GM06990 (cell line): Measurements from ENCODE around the gene PDE3B.
"Not testable (repeated sequence)": the region's sequence is repeated elsewhere in the genome, so short reads cannot be mapped to it uniquely, and the experiment has no call there.

Experiments used
- DNase-seq: peaks from one replicate; pipeline ENCODE4 v3.0.0-alpha.2; 2011; ENCODE audit not compliant: insufficient read length; ENCODE audit errors: extremely low read depth
- H3K27me3 ChIP-seq: replicated peaks from 2 replicates; pipeline ENCODE4 v1.6.0; 2011; ENCODE audit warnings: low read length; ENCODE audit not compliant: control insufficient read depth, insufficient read depth
- H3K36me3 ChIP-seq: 2 replicates; pipeline ENCODE4 v1.5.1; 2011; ENCODE audit warnings: low read length; ENCODE audit not compliant: control insufficient read depth, insufficient read depth
- H3K4me3 ChIP-seq: replicated peaks from 2 replicates; pipeline ENCODE4 v1.5.1; 2011; ENCODE audit warnings: low read depth, mild to moderate bottlenecking, control low read depth, low read length
- TF ChIP-seq, protein P1 (sequence below): IDR thresholded peaks from 2 replicates; pipeline ENCODE4 v1.5.1; 2011; ENCODE audit warnings: low read length, control low read depth, mild to moderate bottlenecking, inconsistent platforms; ENCODE audit not compliant: insufficient read depth, poor library complexity, severe bottlenecking

The PDE3B gene

DNA sequence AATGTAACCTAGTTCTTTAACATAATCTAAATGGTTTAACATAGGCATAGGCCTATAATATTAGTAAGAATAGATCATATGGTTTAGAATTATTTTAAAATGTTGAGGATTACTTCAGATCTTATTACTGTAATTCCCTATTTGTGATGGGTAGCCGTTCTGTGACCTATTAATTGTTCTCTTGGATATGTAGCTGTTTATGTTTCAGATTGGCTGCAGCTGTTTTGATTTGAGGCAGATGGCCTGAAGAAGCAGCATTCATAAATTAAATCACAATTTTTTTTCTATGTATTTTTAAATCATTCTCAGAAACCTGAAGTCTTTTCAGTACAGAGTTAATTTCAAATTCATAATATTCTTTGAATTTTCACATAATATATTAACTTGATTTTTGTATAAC lies 104.5 kb downstream of the PDE3B start:
- Histone ChIP-seq H3K27me3 (no peaks in the 10 kb centered on the region), H3K4me3 (no peak overlapping the region), H3K36me3 (no peaks in the 10 kb centered on the region)
- TF ChIP-seq, protein P1, sequence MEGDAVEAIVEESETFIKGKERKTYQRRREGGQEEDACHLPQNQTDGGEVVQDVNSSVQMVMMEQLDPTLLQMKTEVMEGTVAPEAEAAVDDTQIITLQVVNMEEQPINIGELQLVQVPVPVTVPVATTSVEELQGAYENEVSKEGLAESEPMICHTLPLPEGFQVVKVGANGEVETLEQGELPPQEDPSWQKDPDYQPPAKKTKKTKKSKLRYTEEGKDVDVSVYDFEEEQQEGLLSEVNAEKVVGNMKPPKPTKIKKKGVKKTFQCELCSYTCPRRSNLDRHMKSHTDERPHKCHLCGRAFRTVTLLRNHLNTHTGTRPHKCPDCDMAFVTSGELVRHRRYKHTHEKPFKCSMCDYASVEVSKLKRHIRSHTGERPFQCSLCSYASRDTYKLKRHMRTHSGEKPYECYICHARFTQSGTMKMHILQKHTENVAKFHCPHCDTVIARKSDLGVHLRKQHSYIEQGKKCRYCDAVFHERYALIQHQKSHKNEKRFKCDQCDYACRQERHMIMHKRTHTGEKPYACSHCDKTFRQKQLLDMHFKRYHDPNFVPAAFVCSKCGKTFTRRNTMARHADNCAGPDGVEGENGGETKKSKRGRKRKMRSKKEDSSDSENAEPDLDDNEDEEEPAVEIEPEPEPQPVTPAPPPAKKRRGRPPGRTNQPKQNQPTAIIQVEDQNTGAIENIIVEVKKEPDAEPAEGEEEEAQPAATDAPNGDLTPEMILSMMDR = no peak
- no peak for DNase-seq

DNA sequence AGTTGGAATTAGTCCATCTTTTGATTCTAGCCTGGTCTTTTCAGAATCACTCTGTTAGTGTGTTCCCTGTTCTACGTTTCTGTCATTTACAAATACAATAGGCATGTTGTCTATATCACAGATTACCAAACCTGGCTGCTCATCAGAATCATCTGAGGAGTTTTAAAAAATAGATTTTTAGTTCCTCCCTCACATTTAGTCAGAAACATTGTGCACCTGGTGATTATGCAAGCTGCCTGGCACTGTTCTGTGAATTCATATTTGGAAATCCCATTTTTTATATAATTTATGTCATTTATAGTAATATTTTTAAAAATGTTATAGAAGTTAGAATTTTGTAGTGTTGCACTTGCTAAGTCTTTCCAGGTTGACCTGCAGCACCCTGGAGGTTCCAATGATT lies 107.3 kb downstream of the PDE3B start:
- TF ChIP-seq, protein P1 = no peak
- no peak overlapping the region for H3K4me3 ChIP-seq
- H3K36me3 ChIP-seq = no peaks in the 10 kb centered on the region
- DNase-seq = no peak
- no peaks in the 10 kb centered on the region for H3K27me3 ChIP-seq

DNA sequence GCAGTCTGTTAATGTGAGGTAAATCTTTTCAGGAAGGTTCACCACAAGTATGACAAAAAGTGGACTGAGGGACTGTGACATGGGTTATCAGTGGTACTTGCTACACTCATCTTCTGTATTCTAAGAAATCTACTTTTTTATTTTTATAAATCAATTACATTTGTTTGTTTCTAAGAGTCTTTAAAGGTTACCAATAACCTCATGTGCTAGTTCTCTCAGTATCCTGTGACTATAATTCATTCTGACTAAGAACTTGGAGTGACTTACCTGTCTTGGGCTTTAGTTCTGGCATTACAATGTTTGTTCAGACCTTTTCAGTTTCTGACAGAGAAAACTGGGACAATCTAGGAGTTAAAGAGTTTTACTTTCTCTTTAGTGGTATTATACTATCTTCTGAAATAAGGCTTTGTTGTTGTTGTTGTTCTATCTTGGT lies 108.4 kb downstream of the PDE3B start:
- Histone ChIP-seq H3K27me3 (no peaks in the 10 kb centered on the region), H3K4me3 (no peak overlapping the region), H3K36me3 (no peaks in the 10 kb centered on the region)
- DNase-seq = no peak
- TF ChIP-seq, protein P1 = no peak

DNA sequence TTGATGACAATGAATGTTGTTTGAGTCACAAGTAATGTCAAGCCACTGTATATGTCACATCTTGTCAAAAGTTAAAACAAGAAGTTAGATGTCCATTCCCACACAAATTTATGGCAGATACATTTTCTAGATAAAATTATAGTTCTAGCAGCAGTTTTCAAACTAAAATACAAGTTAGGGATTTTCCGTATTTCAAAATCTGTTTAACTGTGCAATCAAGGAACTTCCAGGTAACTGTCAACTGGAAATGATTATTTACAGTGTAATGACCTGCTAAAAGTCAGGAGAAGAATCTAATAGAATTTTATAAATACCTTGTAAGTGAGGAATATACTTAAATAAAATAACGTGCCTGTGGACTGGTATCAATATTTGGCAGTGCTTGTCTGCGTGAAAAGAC lies 111.5 kb downstream of the PDE3B start:
- H3K27me3 ChIP-seq = no peaks in the 10 kb centered on the region
- TF ChIP-seq, protein P1 = no peak
- no peak for DNase-seq
- no peaks in the 10 kb centered on the region for H3K36me3 ChIP-seq
- no peak overlapping the region for H3K4me3 ChIP-seq

DNA sequence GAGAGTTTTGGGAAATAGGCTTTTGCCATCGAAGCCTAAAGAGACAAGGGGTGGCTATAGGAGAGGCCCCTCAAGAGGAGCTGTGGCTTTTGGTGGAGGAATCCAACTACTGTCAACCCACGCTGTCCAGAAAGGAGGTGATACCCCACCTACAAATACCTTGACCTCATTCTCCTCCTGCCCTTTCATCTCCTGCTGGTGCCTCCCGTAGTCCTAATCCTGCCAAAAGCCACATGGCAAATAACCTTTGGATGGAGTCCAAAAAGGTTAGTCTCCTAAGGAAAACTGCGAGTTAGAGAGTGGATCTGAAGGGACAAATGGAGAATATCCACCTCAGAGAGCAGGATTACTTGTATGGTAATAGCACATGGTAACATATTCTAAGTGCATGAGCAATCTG lies 112.7 kb downstream of the PDE3B start:
- Histone ChIP-seq H3K27me3 (no peaks in the 10 kb centered on the region), H3K36me3 (no peaks in the 10 kb centered on the region), H3K4me3 (no peak overlapping the region)
- TF ChIP-seq, protein P1 = no peak
- DNase-seq = no peak

DNA sequence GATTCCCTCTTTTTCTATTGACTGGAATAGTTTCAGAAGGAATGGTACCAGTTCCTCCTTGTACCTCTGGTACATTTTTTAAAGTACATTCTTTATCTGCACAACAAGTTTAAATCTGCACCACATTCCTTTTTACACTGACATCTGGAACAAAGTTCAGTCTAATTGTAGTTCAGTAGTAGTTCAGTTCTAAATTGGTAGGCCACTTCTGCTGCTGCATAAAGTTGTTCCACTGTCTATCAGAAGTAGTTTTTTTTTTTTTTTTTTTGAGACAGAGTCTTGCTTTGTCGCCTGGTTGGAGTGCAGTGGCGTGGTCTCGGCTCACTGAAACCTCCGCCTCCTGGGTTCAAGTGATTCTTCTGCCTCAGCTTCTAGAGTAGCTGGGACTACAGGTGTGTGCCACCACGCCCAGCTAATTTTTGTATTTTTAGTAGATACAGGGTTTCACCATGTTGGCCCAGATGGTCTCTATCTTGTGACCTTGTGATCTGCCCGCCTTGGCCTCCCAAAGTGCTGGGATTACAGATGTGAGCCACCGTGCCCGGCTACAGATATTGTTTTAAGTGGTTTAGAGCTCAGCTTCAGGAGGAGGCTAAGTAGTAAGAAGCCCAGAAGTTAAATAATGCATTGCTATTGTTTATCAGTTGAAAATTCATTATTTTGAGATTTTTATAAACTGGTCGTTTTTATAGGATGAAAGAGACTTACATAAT lies 115.9 kb downstream of the PDE3B start:
- not testable (repeated sequence) for H3K36me3 ChIP-seq, DNase-seq, H3K27me3 ChIP-seq, H3K4me3 ChIP-seq
